GM23338 (cell line): ENCODE data around the gene NLK. TPM values are rescaled to one million over a fixed set of nuclear protein-coding genes. Genes with fewer than 3 reads are reported as not detected.

Experiments used
- ATAC-seq: fragments of 200-7000 bp; cut with Tn5 transposase; 3 replicates; pipeline ENCODE4 v1.9.1; 2020
- DNase-seq: peaks from one replicate; pipeline ENCODE4 v3.0.0-alpha.2; 2015; ENCODE audit warnings: low spot score
- H2AFZ ChIP-seq: fragments of 200-600 bp; sonication (generic); 2 replicates; pipeline ENCODE4 v1.8.0; 2016; ENCODE audit warnings: antibody characterized with exemption, mild to moderate bottlenecking, moderate library complexity
- H3F3A ChIP-seq: fragments of 200-600 bp; sonication (generic); replicated peaks from 2 replicates; pipeline ENCODE4 v1.8.0; 2017; ENCODE audit warnings: antibody characterized with exemption, mixed run types, low read depth
- H3K27ac ChIP-seq: fragments of 200-600 bp; sonication (generic); 2 replicates; pipeline ENCODE4 v1.6.1; 2016; ENCODE audit warnings: low read depth
- H3K27me3 ChIP-seq: fragments of 200-600 bp; sonication (generic); 2 replicates; pipeline ENCODE4 v1.8.0; 2016; ENCODE audit warnings: mild to moderate bottlenecking, mixed run types, moderate library complexity; ENCODE audit not compliant: insufficient read depth
- H3K36me3 ChIP-seq: fragments of 200-600 bp; sonication (generic); 2 replicates; pipeline ENCODE4 v1.8.0; 2016; ENCODE audit warnings: mild to moderate bottlenecking; ENCODE audit not compliant: insufficient read depth
- H3K4me1 ChIP-seq: fragments of 200-600 bp; sonication (generic); 2 replicates; pipeline ENCODE4 v1.8.0; 2016; ENCODE audit warnings: mild to moderate bottlenecking, moderate library complexity; ENCODE audit not compliant: insufficient read depth
- H3K4me2 ChIP-seq: fragments of 200-600 bp; sonication (generic); 2 replicates; pipeline ENCODE4 v1.7.1; 2017; ENCODE audit warnings: mixed run types
- H3K4me3 ChIP-seq: fragments of 200-600 bp; sonication (generic); 2 replicates; pipeline ENCODE4 v1.6.1; 2016; ENCODE audit warnings: mixed run types
- H3K79me2 ChIP-seq: fragments of 200-600 bp; sonication (generic); replicated peaks from 2 replicates; pipeline ENCODE4 v1.8.0; 2017; ENCODE audit warnings: mild to moderate bottlenecking; ENCODE audit not compliant: insufficient read depth
- H3K9me2 ChIP-seq: fragments of 200-600 bp; sonication (generic); 2 replicates; pipeline ENCODE4 v1.8.0; 2017; ENCODE audit not compliant: insufficient read depth
- H4K20me1 ChIP-seq: fragments of 200-600 bp; sonication (generic); replicated peaks from 2 replicates; pipeline ENCODE4 v1.8.0; 2017; ENCODE audit warnings: mild to moderate bottlenecking; ENCODE audit not compliant: insufficient read depth
- H3K27ac Mint-ChIP-seq: 2 replicates; pipeline ENCODE4 v1.8.0; 2020; ENCODE audit warnings: inconsistent platforms, mild to moderate bottlenecking, moderate library complexity, mixed read lengths
- H3K27me3 Mint-ChIP-seq: 3 replicates; pipeline ENCODE4 v1.8.0; 2022; ENCODE audit warnings: low read depth, mild to moderate bottlenecking, moderate library complexity, mixed read lengths, inconsistent platforms; ENCODE audit not compliant: insufficient read depth, poor library complexity
- H3K36me3 Mint-ChIP-seq: 3 replicates; pipeline ENCODE4 v1.8.0; 2021; ENCODE audit warnings: low read depth, mild to moderate bottlenecking, inconsistent platforms, moderate library complexity, mixed read lengths
- H3K4me1 Mint-ChIP-seq: 3 replicates; pipeline ENCODE4 v1.8.0; 2020; ENCODE audit warnings: mild to moderate bottlenecking, inconsistent platforms, mixed read lengths
- H3K4me3 Mint-ChIP-seq: 3 replicates; pipeline ENCODE4 v1.8.0; 2021; ENCODE audit warnings: moderate library complexity, mild to moderate bottlenecking, inconsistent platforms, mixed read lengths
- H3K9me3 Mint-ChIP-seq: 3 replicates; pipeline ENCODE4 v1.8.0; 2020; ENCODE audit warnings: moderate library complexity, mild to moderate bottlenecking, inconsistent platforms, mixed read lengths
- ETS1 ChIP-seq: IDR thresholded peaks from 2 replicates; pipeline ENCODE4 v1.6.1; 2016; ENCODE audit warnings: antibody characterized with exemption
- EZH2phosphoT487 ChIP-seq: fragments of 200-600 bp; sonication (generic); IDR thresholded peaks from one replicate; pipeline ENCODE4 v1.8.1; 2018; ENCODE audit warnings: antibody characterized with exemption; ENCODE audit not compliant: unreplicated experiment
- JUNB ChIP-seq: IDR thresholded peaks from one replicate; pipeline ENCODE4 v1.6.1; 2016; ENCODE audit warnings: antibody characterized with exemption; ENCODE audit not compliant: unreplicated experiment
- POLR2AphosphoS5 ChIP-seq: IDR thresholded peaks from 2 replicates; pipeline ENCODE4 v1.6.1; 2016; ENCODE audit warnings: antibody characterized with exemption, low read depth
- STAT1 ChIP-seq: IDR thresholded peaks from one replicate; pipeline ENCODE4 v1.6.1; 2016; ENCODE audit warnings: antibody characterized with exemption; ENCODE audit not compliant: unreplicated experiment
- ZNF114 ChIP-seq: fragments of 250-450 bp; sonication (Bioruptor Pico); IDR thresholded peaks from 2 replicates; pipeline ENCODE4 v1.5.0; 2020; ENCODE audit warnings: mild to moderate bottlenecking, moderate library complexity
- polyA plus RNA-seq: library from polyadenylated mRNA; unstranded; fragments of >200 nt; fragmentation: Nextera tagmentation; extraction: Ambion mirVana; gene quantifications from 2 replicates; pipeline ENCODE4 v1.2.1, GENCODE V29; 2016
- total RNA-seq: library from RNA; depleted of rRNA; stranded (reverse); fragments of >200 nt; shearing (Covaris generic); gene quantifications from 2 replicates; pipeline ENCODE4 v1.2.3, GENCODE V29; 2014
- TF ChIP-seq, protein P1 (sequence below): fragments of 250-450 bp; sonication (Bioruptor Pico); IDR thresholded peaks from 2 replicates; pipeline ENCODE4 v1.5.0; 2020; ENCODE audit warnings: mild to moderate bottlenecking, moderate library complexity

Gene NLK
- total and polyA plus RNA-seq, 2 experiments from 2014 or later = 34.7 to 78.5 TPM

DNA sequence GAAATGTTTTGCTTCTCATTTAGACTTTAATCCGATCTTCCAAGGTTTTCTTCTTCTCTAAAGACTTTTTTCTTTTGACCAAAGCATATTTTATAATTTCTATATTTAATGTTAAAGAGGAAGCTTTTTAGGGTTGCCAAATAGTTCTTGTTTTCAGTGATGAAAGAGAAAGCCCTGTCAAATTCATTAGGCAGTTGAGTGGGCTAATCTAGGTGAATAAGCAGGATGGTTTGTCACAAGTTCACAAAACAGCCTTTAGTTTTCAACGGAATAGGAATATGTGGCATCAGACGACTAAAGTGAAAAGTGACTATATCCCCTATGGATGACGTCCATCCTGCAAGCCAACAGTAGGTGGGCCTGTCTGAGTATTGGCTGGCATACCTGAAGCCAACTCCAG is 118.8 kb downstream of the NLK start (continued):
- TF ChIP-seq, protein P1, sequence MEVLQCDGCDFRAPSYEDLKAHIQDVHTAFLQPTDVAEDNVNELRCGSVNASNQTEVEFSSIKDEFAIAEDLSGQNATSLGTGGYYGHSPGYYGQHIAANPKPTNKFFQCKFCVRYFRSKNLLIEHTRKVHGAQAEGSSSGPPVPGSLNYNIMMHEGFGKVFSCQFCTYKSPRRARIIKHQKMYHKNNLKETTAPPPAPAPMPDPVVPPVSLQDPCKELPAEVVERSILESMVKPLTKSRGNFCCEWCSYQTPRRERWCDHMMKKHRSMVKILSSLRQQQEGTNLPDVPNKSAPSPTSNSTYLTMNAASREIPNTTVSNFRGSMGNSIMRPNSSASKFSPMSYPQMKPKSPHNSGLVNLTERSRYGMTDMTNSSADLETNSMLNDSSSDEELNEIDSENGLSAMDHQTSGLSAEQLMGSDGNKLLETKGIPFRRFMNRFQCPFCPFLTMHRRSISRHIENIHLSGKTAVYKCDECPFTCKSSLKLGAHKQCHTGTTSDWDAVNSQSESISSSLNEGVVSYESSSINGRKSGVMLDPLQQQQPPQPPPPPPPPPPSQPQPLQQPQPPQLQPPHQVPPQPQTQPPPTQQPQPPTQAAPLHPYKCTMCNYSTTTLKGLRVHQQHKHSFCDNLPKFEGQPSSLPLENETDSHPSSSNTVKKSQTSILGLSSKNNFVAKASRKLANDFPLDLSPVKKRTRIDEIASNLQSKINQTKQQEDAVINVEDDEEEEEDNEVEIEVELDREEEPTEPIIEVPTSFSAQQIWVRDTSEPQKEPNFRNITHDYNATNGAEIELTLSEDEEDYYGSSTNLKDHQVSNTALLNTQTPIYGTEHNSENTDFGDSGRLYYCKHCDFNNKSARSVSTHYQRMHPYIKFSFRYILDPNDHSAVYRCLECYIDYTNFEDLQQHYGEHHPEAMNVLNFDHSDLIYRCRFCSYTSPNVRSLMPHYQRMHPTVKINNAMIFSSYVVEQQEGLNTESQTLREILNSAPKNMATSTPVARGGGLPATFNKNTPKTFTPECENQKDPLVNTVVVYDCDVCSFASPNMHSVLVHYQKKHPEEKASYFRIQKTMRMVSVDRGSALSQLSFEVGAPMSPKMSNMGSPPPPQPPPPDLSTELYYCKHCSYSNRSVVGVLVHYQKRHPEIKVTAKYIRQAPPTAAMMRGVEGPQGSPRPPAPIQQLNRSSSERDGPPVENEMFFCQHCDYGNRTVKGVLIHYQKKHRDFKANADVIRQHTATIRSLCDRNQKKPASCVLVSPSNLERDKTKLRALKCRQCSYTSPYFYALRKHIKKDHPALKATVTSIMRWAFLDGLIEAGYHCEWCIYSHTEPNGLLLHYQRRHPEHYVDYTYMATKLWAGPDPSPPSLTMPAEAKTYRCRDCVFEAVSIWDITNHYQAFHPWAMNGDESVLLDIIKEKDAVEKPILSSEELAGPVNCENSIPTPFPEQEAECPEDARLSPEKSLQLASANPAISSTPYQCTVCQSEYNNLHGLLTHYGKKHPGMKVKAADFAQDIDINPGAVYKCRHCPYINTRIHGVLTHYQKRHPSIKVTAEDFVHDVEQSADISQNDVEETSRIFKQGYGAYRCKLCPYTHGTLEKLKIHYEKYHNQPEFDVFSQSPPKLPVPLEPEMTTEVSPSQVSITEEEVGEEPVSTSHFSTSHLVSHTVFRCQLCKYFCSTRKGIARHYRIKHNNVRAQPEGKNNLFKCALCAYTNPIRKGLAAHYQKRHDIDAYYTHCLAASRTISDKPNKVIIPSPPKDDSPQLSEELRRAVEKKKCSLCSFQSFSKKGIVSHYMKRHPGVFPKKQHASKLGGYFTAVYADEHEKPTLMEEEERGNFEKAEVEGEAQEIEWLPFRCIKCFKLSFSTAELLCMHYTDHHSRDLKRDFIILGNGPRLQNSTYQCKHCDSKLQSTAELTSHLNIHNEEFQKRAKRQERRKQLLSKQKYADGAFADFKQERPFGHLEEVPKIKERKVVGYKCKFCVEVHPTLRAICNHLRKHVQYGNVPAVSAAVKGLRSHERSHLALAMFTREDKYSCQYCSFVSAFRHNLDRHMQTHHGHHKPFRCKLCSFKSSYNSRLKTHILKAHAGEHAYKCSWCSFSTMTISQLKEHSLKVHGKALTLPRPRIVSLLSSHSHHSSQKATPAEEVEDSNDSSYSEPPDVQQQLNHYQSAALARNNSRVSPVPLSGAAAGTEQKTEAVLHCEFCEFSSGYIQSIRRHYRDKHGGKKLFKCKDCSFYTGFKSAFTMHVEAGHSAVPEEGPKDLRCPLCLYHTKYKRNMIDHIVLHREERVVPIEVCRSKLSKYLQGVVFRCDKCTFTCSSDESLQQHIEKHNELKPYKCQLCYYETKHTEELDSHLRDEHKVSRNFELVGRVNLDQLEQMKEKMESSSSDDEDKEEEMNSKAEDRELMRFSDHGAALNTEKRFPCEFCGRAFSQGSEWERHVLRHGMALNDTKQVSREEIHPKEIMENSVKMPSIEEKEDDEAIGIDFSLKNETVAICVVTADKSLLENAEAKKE (CRISPR knock-in tag) = no peak
- TF ChIP-seq POLR2AphosphoS5 = no peak
- TF ChIP-seq ZNF114 (CRISPR knock-in tag) = no peak
- no peak for TF ChIP-seq STAT1

DNA sequence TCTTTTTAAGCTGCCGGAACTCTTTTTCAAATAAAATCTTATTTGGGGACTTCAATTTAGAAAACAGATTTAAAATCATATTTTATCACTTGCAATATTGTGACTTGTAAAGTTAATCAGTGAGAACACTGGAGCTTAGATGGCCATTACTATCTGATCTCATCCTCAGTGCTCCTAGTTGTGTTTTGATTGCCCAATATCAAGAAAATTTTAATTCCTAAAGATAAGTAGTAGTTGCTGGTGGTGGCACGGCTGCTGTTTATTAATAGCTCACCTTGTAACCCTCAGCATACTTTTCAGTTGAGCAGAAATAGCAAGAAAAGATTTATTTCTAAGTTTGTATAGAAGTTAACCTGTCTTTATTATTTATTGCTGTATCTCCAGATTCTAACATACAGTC is 124.0 kb downstream of the NLK start:
- Histone ChIP-seq H3K27ac (no peak overlapping the region), H3F3A (no peaks in the 10 kb centered on the region), H3K4me2 (no peak overlapping the region), H3K4me3 (no peak overlapping the region), H2AFZ (no peak overlapping the region), H3K79me2 (no peaks in the 10 kb centered on the region), H3K9me2 (no peaks in the 10 kb centered on the region), H4K20me1 (no peaks in the 10 kb centered on the region), H3K27me3 (no peaks in the 10 kb centered on the region), H3K36me3 (no peaks in the 10 kb centered on the region), H3K4me1 (peaks cover 28% of the 10 kb centered on the region)
- no peaks in the 10 kb centered on the region for H3K9me3 Mint-ChIP-seq
- TF ChIP-seq ETS1 (no peak), JUNB (no peak), EZH2phosphoT487 (no peak)
- H3K27me3 Mint-ChIP-seq = peaks cover 4% of the 10 kb centered on the region
- peaks cover 25% of the 10 kb centered on the region for H3K36me3 Mint-ChIP-seq
- H3K4me3 Mint-ChIP-seq = no peak overlapping the region
- H3K27ac Mint-ChIP-seq = no peak overlapping the region
- peaks cover 25% of the 10 kb centered on the region for H3K4me1 Mint-ChIP-seq
- DNase-seq = no peak
- no peak for ATAC-seq
